ENCODE measurements around the gene SLC9A7.

DNA sequence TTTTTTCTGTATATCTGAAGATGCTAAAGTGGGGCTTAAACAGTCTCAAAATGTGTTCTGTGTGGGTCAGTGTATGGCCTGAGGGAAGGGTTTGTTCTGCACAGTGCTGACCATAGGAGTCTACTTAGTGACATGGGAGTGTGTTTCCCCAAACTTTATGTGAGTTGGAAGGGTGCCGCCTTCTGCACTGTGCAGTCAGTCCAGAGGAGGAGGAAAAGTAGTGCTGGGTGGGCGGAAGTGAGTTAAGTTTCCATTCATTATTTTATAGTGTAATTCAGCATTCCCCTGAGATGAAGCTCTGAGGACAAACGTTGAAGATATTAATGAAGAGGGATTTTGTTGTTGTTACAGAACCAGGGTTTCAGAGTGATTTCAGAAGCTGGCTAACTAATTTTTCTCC is 182.5 kb downstream of the SLC9A7 start:
- TF ChIP-seq CTCF (IDR thresholded peaks at IDR 0.05) (no peak), POLR2A (IDR thresholded peaks at IDR 0.05) (no peak), EP300 (IDR thresholded peaks at IDR 0.05) (no peak)

Measured in tibial nerve (tissue), 4 donors.